ENCODE results near the gene FAM120A.

- TF ChIP-seq, protein P1, sequence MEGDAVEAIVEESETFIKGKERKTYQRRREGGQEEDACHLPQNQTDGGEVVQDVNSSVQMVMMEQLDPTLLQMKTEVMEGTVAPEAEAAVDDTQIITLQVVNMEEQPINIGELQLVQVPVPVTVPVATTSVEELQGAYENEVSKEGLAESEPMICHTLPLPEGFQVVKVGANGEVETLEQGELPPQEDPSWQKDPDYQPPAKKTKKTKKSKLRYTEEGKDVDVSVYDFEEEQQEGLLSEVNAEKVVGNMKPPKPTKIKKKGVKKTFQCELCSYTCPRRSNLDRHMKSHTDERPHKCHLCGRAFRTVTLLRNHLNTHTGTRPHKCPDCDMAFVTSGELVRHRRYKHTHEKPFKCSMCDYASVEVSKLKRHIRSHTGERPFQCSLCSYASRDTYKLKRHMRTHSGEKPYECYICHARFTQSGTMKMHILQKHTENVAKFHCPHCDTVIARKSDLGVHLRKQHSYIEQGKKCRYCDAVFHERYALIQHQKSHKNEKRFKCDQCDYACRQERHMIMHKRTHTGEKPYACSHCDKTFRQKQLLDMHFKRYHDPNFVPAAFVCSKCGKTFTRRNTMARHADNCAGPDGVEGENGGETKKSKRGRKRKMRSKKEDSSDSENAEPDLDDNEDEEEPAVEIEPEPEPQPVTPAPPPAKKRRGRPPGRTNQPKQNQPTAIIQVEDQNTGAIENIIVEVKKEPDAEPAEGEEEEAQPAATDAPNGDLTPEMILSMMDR (IDR thresholded peaks at IDR 0.05) = no peak
- no peak for TF ChIP-seq EP300 (IDR thresholded peaks at IDR 0.05)
- TF ChIP-seq POLR2A (IDR thresholded peaks at IDR 0.05) = no peak
- no peak for TF ChIP-seq POLR2AphosphoS5 (IDR thresholded peaks at IDR 0.05)
Measured at GRCh38 chr9:93496285-93496684, 44.8 kb downstream of the FAM120A start.

Measured in sigmoid colon (tissue), 4 donors.